GM21529 (cell line): ENCODE measurements around the gene CCDC102A.
A peak's percentile ranks its signal among the peaks of the same experiment; 100 is the strongest.
"Not testable (repeated sequence)": the region's sequence is repeated elsewhere in the genome, so short reads cannot be mapped to it uniquely, and the experiment has no call there.

Experiments
- ATAC-seq: cut with Tn5 transposase; IDR thresholded peaks from one replicate; pipeline ENCODE4 v1.9.1; 2021; ENCODE audit not compliant: unreplicated experiment

The CCDC102A gene

DNA sequence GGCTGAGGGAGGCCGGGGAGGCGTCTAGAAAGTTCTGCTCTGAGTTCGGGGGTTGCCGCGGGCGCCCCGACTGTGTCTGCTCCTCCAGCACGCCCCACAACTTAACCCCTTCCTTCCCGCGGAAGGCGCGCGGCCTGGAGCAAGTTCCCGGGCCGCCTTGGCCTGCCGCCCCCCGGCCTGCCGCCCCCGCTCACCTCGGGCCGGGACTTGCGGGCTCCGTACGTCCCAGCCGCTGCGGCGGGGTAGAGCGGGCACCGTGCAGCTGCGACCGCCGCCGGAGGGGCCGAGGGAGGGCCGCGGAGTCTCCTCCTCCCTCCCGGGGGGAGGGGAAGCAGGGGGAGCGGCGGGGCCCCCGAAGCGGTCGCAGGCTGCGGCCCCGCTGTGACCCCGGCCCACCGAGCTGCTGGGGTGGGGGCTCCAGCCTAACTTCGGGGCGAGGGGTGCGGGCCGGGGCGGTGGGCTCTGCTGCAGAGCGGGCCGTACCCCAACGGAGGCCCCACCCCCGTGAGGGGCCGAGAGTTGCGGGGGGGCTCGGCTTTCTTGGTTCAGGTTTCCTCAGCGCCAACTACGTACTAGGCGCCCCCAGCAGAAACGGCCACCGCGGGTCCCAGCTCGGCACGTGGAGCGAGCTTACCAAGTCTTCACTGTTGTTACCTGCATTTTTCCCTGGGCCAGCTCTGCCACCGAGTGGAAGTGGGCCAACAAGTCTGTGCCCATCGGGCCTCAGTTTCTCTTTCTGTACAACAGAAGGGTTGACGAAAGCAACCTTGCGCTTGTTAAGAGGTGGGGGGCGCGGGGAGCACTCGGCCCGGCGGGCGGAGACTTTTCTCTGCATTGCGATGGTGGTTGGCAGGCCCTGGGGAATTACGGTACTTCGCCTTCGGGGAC is at the start of gene CCDC102A:
TSS of gene CCDC102A (minus strand) at position 266 of the 888 bp plus-strand sequence. CDS start 7,394 bp downstream, outside the sequence.
- ATAC-seq, result peak; percentile 25

DNA sequence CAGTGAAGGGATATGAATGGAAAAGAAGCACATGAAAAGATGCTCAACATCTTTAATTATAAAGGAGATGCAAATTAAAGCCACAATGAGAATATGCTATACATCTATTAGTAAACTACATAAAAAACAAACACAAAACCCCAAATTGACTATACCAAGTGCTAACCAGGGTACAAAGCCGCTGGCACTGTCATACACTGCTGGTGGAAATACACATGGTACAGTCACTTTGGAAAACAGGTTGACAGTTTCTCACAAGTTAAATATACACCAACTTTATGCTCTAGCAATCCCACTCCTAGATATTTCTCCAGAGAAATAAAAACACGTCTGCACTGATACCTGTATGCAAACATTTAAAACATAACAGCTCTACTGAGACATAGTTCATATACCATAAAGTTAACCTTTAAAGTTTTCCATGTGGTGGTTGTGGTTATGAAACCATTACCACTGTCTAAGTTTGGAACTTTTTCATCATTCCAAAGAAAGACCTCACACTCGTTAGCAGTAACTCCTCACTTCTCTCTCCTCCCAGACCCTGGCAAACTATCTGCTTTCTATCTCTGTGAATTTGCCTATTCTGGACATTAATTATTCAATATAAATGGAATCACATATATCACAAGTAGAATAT is 48.8 kb upstream of the CCDC102A start:
- ATAC-seq, result no peak

DNA sequence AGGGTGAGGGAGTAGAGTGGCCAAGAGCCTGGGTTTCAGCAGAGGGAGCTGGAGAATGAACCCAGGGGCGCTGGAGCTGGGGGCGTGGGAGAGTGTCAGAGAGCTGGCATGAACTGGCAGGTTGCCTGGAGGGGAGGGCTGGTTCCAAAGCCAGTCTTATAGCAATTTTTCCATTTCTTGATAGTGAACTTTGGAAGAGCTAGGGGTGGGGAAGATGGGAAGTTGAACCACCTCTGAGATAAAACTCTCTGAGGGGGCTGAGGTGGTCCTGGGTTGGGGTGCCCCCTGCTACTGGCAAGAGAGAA is 42.9 kb upstream of the CCDC102A start:
- ATAC-seq, result no peak

DNA sequence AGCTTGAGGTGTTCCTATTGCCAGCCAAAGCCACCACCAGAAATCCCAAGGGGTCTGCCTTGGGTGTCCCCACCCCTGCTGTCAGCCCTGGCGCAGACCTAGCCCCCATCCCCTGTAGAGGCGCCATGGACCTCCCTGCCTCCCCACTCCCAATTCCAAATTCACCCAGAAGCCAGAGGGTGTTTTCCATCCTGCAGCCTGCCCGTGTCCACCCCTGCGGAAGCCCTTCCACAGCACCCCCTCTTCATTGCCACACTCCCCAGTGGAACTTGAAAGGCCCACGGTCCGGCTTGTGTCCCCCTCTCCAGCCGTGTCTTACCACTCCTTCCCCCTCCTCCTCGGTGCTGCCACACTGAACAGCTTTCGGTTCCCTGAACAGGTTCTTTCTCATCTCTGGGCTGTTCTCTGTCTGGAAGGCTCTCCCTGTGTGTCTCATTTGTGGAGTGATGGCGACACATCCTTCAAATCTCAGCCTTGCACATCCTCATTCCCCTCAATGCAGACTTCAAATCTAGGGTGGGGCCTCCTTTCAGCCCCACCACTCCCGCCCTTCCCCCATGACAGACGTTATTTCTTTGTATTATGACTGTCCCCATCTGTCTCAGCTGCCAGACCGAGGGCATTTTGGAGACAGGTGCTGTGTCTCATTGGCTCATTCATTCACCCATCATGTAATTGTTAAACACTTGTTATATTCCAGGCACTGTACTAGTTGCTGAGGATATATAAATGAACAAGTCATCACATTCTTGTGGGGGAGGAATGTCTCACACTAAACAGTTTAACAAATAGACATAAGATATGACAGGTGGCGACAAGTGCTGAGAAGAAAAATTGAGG is 42.4 kb upstream of the CCDC102A start:
- ATAC-seq, result no peak

DNA sequence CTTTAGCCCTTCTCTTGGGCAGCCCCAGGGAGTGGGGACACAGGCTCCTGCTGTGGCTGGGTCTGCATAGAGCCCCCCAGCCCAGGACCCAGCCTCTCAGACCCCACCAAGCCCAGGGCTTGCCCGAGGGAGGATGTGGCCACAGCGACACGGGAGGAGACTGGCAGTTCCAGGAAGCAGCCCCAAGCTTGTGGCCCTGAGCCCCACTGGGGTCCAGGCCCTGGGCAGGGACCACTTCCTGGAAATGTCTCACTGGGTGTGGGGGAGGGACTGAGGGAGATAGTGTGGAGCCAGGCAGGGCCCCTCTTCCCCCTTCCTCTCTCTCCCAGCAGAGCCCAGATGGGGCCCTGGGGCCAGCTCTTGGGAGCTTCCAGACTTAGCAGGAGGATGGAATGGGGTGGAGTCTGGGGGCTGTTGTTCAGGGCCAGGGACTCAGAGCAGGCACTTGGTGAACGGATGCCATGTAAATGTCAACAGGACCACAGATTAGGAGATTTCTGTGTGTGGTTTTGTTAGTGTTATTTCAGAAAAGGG is 41.4 kb upstream of the CCDC102A start:
- no peak for ATAC-seq

DNA sequence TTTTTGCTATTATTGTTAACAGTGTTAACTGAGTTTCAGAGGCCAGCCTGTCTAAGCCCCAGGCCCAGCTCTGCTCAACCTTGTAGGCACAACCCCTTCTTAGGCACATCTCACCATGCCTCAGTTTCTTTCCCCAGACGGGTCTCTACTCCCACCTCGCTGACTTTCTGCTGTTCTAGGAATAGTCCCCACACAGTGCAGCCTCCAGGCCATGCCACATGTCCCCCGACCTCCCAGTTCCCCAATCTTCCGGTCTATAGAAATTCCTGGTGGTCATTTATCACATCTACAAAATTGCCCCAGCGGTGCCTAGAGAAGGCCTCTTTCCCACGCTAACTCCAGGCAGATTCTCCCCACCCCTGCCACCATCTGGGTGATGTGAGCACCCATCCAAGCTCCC is 40.8 kb upstream of the CCDC102A start:
- no peak for ATAC-seq

DNA sequence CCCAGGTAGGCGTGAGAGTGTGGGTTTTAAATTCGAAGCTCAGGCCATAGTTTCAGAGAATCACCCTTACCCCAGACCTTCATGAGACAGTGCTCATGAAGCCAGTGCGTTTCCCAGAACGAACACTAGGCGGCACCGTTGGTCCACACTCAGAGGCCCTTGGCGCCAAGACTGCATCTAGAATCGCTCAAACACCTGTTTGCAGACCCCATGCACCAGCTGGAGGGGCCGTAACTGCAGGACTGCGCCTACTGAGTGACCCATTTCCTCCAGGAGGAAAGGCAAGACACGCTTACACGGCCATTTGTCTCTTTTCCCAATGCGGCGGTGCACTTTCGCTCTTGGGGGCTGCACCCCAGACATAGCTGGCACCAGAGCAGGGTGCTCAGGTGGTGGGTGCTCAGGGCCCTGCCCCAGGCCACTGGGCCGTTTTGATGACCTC is 40.1 kb upstream of the CCDC102A start:
- ATAC-seq, result peak; percentile 70

DNA sequence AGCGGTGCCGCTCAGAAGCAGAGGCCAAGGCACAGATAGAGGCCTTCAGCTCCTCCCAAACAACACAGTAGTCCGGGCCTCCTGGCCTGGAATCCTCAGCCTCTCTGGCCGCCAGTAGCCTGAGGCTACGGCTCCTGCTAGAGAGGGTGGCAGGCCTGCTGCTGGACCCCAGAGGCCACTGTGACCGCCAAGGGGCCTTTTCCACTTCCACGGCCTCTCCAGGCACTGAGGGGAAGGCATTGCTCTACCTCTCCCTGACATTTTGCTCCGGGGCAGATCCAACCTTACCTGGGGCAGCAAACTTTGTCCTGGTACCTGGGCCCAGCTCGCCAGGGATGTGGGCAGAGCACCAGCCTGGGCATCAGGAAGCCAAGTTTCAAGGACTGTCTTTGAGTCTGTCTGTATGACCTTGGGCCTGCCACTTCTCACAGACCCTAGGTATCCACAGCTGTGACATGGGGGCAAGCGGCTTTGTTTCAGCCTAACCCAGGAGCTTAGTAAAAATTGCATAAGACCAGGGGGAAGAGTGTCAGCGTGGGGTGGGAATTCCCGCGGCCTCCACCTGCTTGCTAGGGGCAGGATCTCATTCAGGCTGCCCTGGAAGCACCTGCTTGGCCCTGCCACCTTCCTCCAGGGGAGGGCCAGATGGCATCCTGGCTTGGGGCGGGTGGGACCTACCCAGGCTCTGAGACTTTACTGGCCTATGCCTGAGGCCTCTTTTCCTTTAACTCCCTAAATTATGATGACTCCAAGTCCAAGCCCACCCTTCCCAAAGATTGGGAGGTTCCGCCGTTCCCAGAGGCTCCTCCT is 39.3 kb upstream of the CCDC102A start:
- no peak for ATAC-seq

DNA sequence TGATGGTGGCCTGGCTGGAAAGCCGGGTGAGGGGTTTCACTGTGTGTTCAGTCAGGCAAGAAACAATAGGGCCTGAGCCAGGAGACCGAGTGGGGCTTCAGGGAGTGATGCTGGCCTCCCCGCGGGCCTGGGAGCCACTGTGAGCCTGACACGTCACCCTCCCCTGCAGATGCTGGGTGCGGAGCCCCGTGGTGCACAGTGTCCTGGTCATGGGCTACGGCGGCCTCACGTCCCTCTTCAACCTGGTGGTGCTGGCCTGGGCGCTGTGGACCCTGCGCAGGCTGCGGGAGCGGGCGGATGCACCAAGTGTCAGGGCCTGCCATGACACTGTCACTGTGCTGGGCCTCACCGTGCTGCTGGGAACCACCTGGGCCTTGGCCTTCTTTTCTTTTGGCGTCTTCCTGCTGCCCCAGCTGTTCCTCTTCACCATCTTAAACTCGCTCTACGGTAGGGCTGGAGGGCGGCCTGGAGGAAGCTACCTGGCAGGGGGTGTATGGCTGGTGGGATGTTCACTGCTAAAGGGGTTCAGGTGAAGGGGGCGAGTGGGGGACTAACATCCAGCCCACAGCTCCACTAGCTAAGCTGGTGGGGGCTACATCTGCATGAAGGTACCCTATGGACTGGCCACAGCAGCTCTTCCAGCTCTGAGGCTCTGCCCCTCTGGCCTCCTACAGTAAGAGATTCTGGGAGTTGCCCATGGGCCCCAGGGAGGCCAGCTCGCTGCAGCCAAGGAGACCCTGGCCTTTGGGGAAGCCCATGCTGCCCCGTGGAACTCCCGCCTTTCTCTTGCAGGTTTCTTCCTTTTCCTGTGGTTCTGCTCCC is 38.5 kb upstream of the CCDC102A start:
- ATAC-seq, result no peak

DNA sequence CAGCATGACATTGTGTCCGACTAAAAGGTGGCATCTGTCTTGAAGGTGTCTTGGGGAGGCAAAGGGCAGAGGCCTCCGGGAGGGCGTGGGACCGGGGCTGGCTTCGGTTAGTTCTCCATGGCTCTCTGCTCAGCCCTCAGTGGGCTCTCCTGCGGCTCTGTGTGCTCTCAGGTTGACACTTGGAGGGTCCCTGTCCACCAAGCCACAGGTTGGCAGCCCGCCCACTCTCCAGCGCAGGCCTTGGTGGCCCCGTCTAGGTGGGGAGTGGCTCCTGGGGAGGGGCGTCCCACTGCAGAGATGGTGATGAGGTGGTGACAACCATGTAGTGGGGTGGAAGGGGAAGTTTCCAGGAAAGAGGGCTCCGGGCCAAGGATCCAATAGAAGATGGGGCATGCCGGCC is 37.7 kb upstream of the CCDC102A start:
- ATAC-seq, result no peak

DNA sequence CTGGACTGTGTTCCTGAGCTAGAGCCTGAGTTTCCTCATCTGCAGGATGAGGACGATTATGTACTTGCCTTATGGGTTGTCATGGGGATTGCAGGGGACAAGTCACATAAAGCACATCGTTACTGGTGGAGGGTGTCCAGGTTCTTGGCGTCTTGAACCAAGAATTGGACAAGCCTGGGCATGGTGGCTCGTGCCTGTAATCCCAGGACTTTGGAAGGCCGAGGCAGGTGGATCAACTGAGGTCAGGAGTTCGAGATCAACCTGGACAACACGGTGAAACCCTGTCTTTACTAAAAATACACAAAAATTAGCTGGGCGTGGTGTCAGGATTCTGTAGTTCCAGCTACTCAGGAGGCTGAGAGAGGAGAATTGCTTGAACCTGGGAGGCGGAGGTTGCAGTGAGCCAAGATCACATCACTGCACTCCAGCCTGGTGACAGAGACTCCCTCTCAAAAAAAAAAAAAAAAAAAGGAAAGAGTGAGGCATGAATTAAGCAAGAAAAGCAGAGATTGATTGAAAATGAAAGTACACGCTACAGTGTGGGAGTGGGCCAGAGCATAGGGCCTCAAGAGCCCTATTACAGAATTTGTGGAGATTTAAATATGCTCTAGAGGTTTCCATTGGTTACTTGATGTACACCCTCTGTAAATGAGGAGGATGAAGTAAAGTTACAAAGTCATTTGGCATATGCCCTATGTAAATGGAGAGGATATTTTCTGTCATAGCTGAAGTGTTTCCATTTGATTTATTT is 36.8 kb upstream of the CCDC102A start:
- ATAC-seq, result no peak

DNA sequence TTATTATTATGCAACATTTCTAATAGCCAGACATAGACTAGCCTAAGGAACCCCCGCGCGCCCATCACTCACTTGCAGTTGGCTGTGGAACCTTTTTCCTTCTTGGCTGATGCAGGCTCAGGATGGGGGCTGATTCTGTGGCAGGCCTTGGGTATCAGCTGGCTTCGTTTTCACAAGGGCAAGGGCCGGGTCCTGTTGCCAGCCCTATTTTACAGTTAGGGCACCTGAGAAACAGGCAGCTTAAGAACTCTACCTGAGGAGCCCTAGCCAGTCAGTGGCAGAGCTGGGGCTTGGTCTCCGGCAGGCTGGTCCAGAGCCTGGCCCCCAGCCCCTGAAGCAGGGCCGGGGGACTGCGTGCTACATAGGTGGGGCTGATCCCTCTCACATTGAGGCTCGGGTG is 34.7 kb upstream of the CCDC102A start:
- no peak for ATAC-seq

DNA sequence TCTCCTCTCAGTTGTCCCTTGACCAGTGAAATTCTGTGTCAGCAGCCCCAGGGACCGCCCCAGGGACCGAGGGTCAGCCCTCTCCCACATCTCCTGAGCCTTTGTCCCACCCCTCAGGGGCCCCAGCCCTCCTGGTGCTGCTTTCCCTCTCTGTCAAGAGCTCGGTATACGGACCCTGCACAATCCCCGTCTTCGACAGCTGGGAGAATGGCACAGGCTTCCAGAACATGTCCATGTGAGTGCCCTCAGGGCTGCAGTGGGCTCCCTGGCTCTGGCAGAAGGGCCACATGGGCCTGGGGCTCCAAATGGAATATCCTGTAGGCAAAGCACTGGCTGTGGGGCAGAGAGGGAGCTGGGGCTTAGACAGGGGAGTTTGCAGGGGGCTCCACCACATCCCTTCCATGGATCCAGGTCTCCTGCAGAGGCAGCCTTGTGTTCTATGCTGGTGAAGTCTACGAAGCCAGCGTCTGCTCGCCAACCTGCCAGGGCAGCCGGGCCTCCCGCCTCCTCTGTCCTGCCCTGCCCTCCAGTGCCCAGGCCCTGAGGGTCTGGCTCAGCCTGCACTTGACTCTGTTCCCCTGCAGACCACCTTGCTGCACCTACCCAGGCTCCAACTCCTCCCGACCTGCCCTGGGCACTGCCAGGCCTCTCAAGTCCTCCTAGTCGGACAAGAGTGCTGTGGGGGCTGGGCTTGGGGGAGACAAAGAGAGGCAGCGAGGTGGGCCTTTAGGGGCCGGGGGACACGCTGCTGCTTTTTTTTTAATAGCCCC is 34.1 kb upstream of the CCDC102A start:
- ATAC-seq, result no peak

DNA sequence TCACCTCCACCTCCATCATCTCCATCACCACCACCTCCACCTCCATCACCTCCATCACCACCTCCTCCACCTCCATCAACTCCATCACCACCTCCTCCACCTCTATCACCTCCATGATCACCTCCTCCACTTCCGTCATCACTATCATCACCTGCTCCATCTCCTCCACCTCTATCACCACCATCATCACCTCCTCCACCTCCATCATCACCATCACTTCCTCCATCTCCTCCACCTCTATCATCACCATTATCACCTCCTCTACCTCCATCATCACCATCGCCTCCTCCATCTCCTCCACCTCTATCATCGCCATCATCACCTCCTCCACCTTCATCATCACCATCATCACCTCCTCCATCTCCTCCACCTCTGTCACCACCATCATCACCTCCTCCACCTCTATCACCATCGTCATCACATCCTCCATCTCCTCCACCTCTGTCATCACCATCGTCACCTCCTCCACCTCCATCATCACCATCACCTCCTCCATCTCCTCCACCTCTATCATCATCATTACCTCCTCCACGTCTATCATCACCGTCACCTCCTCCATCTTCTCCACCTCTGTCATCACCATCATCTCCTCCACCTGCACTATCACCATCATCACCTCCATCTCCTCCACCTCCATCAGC is 33.1 kb upstream of the CCDC102A start:
- no peak for ATAC-seq

DNA sequence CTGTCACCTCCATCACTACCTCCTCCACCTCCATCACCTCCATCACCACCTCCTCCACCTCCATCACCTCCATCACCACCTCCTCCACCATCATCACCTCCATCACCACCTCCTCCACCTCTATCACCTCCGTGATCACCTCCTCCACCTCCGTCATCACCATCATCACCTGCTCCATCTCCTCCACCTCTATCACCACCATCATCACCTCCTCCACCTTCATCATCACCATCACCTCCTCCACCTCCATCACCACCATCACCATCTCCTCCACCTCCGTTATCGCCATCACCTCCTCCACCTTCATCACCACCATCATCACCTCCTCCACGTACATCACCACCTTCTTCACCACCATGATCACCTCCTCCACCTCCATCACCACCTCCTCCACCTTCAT is 32.4 kb upstream of the CCDC102A start:
- not testable (repeated sequence) for ATAC-seq

DNA sequence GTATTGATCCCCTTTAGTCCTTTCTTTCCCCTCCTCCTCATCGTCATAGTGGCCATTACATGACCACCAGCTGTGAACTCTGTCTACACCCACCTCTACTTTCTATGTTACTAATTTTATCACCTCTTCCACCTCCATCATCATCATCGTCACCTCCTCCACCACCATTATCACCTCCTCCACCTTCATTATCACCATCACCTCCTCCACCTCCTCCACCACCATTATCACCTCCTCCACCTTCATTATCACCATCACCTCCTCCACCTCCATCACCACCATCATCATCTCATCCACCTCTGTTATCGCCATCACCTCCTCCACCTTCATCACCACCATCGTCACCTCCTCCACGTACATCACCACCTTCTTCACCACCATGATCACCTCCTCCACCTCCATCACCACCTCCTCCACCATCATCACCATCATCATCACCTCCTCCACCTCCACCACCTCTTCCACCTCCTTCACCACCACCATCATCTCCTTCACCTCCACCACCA is 31.9 kb upstream of the CCDC102A start:
- ATAC-seq, result no peak

DNA sequence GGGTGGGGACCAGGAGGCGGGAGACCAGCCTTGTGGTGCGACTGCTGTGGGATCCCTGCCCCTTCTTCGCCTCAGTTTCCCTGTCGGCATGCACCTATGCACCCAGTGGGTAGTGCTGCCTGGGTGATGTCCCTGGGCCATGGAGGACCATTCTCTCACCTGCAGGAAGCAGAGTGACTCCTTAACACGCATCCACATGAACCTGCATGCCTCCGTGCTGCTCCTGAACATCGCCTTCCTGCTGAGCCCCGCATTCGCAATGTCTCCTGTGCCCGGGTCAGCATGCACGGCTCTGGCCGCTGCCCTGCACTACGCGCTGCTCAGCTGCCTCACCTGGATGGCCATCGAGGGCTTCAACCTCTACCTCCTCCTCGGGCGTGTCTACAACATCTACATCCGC is 31.3 kb upstream of the CCDC102A start:
- ATAC-seq, result no peak

DNA sequence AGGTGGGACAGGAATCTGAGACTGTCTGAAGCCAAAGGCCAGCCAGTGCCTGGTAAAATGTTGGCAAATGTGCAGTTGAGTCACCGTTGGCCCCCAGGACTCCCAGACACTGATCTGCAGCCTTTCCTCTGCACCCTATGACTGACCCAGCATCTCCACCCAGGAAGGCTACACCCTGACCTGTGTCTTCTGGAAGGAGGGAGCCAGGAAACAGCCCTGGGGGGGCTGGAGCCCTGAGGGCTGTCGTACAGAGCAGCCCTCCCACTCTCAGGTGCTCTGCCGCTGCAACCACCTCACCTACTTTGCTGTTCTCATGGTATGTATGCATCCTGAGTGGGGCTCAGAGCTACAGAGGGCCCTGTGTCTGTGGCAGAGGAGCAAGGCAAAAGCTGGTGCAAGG is 30.1 kb upstream of the CCDC102A start:
- ATAC-seq, result no peak
